ENCODE data around the gene DNAJC24. TPM values are rescaled to one million over a fixed set of nuclear protein-coding genes. Genes with fewer than 3 reads are reported as not detected.
"Not testable (repeated sequence)": the region's sequence is repeated elsewhere in the genome, so short reads cannot be mapped to it uniquely, and the experiment has no call there.

Gene DNAJC24
- 12.1 and 12.2 TPM in 2 replicates for total RNA-seq
- polyA plus RNA-seq = 6.1 and 13.8 TPM in 2 replicates

- Histone ChIP-seq H3K9me3 (ENCODE audit: low read depth) (no peaks in the 10 kb centered on the region), H3K4me1 (ENCODE audit: low read depth) (peaks cover 4% of the 10 kb centered on the region), H3K27me3 (no peaks in the 10 kb centered on the region), H3K4me3 (peak within 1 kb of the TSS; percentile 64), H3K27ac (peak within 1 kb of the TSS; percentile 75), H3K36me3 (no peaks in the 10 kb centered on the region)
- peak; percentile 95 to 97 for DNase-seq (ENCODE audit: low read depth in 1 of 2, low spot score in 1 of 2)
- TF ChIP-seq CTCF (IDR thresholded peaks at IDR 0.05; ENCODE audit: low read depth, low read length) = no peak
Measured at GRCh38 chr11:31369348-31370329, at the start of gene DNAJC24, which contains the start of gene DCDC1. TSS of gene DNAJC24 (plus strand) at chr11:31369860. CDS start at chr11:31370749, 889 bp downstream. TSS of gene DCDC1 (minus strand) at chr11:31369739. CDS start at chr11:31328280, 41,459 bp downstream.

- H3K4me1 ChIP-seq (ENCODE audit: low read depth); DNase-seq (ENCODE audit: low read depth in 1 of 2, low spot score in 1 of 2); H3K9me3 ChIP-seq (ENCODE audit: low read depth); H3K27ac ChIP-seq; H3K27me3 ChIP-seq; H3K4me3 ChIP-seq; H3K36me3 ChIP-seq: not testable (repeated sequence)
Measured at GRCh38 chr11:31321494-31321893, 48.2 kb upstream of the DNAJC24 start.

- TF ChIP-seq CTCF (IDR thresholded peaks at IDR 0.05; ENCODE audit: low read depth, low read length) = no peak
Measured at GRCh38 chr11:31323145-31323544, 46.5 kb upstream of the DNAJC24 start.

GRCh38 chr11:31325160-31325559 is 44.5 kb upstream of the DNAJC24 start:
- Histone ChIP-seq H3K4me1 (ENCODE audit: low read depth) (no peaks in the 10 kb centered on the region), H3K4me3 (no peak overlapping the region), H3K36me3 (no peaks in the 10 kb centered on the region), H3K27ac (no peak overlapping the region), H3K27me3 (no peaks in the 10 kb centered on the region), H3K9me3 (ENCODE audit: low read depth) (no peaks in the 10 kb centered on the region)
- no peak for TF ChIP-seq CTCF (IDR thresholded peaks at IDR 0.05; ENCODE audit: low read depth, low read length)
- peak in 1 of 2 donors; percentile 71 for DNase-seq (ENCODE audit: low read depth in 1 of 2, low spot score in 1 of 2)

More at GRCh38 chr11:31323145-31323544, 46.5 kb upstream of the DNAJC24 start:
- Histone ChIP-seq H3K27me3 (no peaks in the 10 kb centered on the region), H3K36me3 (no peaks in the 10 kb centered on the region), H3K4me1 (ENCODE audit: low read depth) (no peaks in the 10 kb centered on the region), H3K4me3 (no peak overlapping the region), H3K9me3 (ENCODE audit: low read depth) (no peaks in the 10 kb centered on the region), H3K27ac (no peak overlapping the region)
- DNase-seq (ENCODE audit: low read depth in 1 of 2, low spot score in 1 of 2) = no peak

- Histone ChIP-seq H3K36me3 (no peaks in the 10 kb centered on the region), H3K4me1 (ENCODE audit: low read depth) (no peaks in the 10 kb centered on the region), H3K27me3 (no peaks in the 10 kb centered on the region), H3K27ac (no peak overlapping the region), H3K9me3 (ENCODE audit: low read depth) (no peaks in the 10 kb centered on the region), H3K4me3 (no peak overlapping the region)
- no peak for TF ChIP-seq CTCF (IDR thresholded peaks at IDR 0.05; ENCODE audit: low read depth, low read length)
- DNase-seq (ENCODE audit: low read depth in 1 of 2, low spot score in 1 of 2) = no peak
Measured at GRCh38 chr11:31326470-31327148, 43.1 kb upstream of the DNAJC24 start.

Measured in cardiac muscle cell (in vitro differentiated cells and primary cell).